GM12891 (cell line): ENCODE results near the gene SLC19A1.

Source experiments
- PAX5 ChIP-seq: IDR thresholded peaks from 2 replicates; pipeline ENCODE4 v1.6.1; 2011; ENCODE audit warnings: low read length, moderate library complexity, mild to moderate bottlenecking; ENCODE audit not compliant: insufficient read depth, severe bottlenecking
- POLR2A ChIP-seq: IDR thresholded peaks from 2 replicates; pipeline ENCODE4 v1.6.1; 2011; ENCODE audit warnings: low read depth, low read length, control low read depth
- POLR2AphosphoS5 ChIP-seq: IDR thresholded peaks from 2 replicates; pipeline ENCODE4 v1.6.1; 2011; ENCODE audit warnings: low read depth, low read length, control low read depth
- SPI1 ChIP-seq: IDR thresholded peaks from 2 replicates; pipeline ENCODE4 v1.6.1; 2011; ENCODE audit warnings: low read depth, low read length, control low read depth
- TAF1 ChIP-seq: IDR thresholded peaks from 2 replicates; pipeline ENCODE4 v1.6.1; 2011; ENCODE audit warnings: low read depth, low read length, control low read depth

- TF ChIP-seq SPI1 (no peak), POLR2A (no peak), TAF1 (no peak), POLR2AphosphoS5 (no peak), PAX5 (no peak)
These were observed 93.9 kb downstream of the SLC19A1 start for GRCh38 chr21:45448283-45448809.
